Peyer's patch (tissue), 4 donors: ENCODE results near the gene MED13L.

Experiments
- POLR2A ChIP-seq, 2 donors: fragments of 450-650 bp; IDR thresholded peaks; one replicate each; pipeline ENCODE4 v1.5.1; 2017; ENCODE audit warnings: antibody characterized with exemption in 2 of 2, mild to moderate bottlenecking in 2 of 2, moderate library complexity in 2 of 2
- TF ChIP-seq, protein P1 (sequence below), 6 experiments: fragments of 450-650 bp in 4 of 6; fragments of 200-600 bp in 2 of 6; sonication (generic) in 1 of 6; IDR thresholded peaks; one replicate each; pipeline ENCODE4 v1.5.1; 2017 to 2019; ENCODE audit warnings: antibody characterized with exemption in 6 of 6, mild to moderate bottlenecking in 3 of 6, moderate library complexity in 1 of 6

DNA sequence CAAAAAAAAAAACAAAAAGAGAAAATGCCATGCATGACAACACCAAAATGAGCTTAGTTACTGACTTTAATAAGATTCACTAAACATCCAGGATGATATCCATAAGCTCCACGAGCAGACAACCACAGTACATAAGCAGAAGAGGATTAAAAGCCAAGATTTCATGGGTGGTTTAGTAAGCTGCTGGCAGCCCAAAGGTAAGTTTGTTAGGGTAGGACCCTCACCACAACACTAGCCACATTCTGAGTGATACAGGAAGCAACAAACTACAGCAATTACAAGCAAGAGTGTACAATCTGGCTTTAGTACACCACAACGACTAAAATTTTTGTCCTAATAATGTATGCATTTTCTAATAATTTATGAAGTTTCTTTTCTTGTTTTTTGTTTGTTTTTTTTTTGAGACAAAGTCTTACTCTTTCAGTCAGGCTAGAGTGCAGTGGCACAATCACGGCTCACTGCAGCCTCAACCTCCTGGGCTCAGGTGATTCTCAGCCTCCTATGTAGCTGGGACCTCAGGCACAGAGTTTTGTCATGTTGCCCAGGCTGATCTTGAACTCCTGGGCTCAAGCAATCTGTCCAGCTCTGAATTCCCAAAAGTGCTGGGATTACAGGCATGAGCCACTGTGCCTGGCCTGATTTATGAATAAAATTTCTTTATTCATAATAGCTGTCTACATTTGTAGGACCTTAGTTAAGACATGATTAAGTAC, 221.4 kb downstream of the MED13L start:
- no peak for TF ChIP-seq POLR2A (IDR thresholded peaks at IDR 0.05)
- TF ChIP-seq, protein P1, sequence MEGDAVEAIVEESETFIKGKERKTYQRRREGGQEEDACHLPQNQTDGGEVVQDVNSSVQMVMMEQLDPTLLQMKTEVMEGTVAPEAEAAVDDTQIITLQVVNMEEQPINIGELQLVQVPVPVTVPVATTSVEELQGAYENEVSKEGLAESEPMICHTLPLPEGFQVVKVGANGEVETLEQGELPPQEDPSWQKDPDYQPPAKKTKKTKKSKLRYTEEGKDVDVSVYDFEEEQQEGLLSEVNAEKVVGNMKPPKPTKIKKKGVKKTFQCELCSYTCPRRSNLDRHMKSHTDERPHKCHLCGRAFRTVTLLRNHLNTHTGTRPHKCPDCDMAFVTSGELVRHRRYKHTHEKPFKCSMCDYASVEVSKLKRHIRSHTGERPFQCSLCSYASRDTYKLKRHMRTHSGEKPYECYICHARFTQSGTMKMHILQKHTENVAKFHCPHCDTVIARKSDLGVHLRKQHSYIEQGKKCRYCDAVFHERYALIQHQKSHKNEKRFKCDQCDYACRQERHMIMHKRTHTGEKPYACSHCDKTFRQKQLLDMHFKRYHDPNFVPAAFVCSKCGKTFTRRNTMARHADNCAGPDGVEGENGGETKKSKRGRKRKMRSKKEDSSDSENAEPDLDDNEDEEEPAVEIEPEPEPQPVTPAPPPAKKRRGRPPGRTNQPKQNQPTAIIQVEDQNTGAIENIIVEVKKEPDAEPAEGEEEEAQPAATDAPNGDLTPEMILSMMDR (IDR thresholded peaks at IDR 0.05), result no peak
